Measurements from ENCODE around the gene PELI3.
"Not testable (repeated sequence)": the region's sequence is repeated elsewhere in the genome, so short reads cannot be mapped to it uniquely, and the experiment has no call there.

Gene PELI3

GRCh38 chr11:66447012-66447411 is 19.7 kb upstream of the PELI3 start:
- no peak for DNase-seq (ENCODE audit: low read depth in 3 of 3)

GRCh38 chr11:66448523-66448922 is 18.2 kb upstream of the PELI3 start:
- DNase-seq (ENCODE audit: low read depth in 3 of 3): no peak

DNA sequence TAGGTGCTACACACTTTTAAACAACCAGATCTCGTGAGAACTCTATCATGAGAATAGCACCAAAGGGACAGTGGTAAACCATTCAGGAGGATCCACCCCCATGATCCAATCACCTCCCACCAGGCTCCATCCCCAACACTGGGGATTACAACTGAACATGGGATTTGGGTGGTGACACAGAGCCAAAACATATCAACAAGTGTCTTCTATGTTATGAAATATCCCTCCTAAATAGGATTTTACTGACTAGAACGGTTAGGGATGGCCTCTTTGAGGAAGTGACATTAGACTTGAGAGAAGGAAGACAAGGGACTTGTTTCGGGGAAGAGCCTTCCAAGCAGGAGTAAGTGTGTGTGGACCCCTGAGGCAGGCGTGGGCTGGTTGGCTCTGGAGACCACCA is 16.1 kb upstream of the PELI3 start:
- DNase-seq (ENCODE audit: low read depth in 3 of 3): no peak

DNA sequence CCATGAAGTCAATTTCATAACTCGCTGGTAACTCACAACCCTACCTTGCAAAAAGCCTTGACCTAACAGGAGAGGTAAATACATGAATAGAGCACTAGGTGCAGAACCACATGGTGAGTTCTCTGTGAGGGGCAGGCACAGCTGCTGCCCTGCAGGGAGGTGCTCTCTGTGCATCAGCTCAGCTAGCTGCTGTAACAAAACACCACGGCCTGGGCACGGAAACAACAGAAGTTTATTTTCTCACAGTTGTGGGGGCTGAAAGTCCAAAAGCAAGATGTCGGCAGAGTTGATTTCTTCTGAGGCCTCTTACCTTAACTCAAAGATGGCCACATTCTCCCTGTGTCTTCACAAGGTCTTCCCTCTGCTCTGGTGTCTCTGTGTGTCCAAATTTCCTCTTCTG is 15.0 kb upstream of the PELI3 start:
- no peak for DNase-seq (ENCODE audit: low read depth in 3 of 3)

DNA sequence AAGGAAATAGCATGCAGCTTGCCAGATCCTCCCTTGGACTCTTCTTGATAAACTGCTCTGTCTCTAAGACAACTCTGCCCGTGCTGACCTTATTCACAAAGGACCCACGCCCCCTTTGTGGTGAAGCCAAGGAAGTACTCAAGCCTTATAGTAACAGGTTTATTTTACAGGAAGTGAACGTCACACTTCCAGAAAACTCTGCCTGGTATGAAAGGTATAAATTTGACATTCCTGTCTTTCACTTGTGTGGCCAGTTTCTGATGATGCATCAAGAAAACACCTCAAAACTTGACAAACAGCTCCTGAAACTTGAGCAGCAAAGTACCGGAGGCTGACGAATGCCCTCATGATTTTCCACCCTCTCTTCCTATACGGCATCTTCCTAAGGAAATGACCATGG is 12.5 kb upstream of the PELI3 start:
- no peak for DNase-seq (ENCODE audit: low read depth in 3 of 3)

DNA sequence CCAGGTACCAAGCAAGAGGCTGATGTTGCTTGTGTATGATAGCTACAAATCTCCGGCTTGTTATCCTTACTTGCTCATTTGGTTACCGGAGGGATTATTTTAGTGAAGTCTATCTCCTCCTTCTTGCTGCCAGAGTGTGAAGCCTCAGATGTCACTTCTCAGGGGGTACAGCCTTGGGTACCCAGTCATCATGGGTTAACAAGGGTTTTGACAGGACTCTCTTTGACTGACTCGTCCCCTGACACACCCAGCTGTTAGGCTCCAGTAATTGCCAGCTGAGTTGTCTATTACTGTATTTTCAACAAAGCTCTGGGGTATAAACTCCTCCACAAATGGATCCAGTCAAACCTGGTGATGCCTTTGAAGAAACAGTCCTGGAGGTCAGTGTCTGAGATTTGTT is 11.9 kb upstream of the PELI3 start:
- DNase-seq (ENCODE audit: low read depth in 3 of 3): no peak

- DNase-seq (ENCODE audit: low read depth in 3 of 3): no peak
Observed at GRCh38 chr11:66457826-66458225, 8.9 kb upstream of the PELI3 start.

DNA sequence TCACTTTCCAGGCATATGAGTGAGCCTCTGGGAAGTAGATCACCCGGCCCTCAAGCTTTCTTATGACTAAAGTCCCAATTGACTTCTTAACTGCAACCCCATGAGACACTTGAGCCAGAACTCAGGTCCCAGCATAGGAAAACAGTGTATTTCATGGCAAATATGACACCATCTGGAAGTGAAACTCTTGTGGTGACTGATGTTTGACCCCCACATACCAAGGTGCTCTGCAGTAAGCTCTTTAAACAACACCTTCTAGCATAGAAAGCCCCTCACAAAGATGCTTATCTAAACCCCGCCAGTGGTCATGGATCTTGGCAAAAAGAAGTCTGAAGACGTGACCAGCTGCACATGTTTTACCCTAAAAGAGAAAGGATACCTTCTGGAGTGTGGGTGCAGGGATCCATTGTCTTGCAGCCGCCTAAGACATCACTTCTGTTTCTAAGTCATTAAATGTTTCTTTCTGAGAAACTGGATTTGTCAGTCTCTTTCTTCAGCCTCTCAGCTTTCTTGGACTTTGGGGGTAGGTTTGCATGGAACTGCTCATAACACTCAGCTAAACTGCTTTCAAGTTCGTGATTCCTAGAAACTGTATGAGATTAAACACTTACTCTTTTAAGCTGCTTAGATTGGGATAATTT is 7.4 kb upstream of the PELI3 start:
- DNase-seq (ENCODE audit: low read depth in 3 of 3): no peak

GRCh38 chr11:66462010-66462409 is 4.7 kb upstream of the PELI3 start:
- no peak for DNase-seq (ENCODE audit: low read depth in 3 of 3)

DNA sequence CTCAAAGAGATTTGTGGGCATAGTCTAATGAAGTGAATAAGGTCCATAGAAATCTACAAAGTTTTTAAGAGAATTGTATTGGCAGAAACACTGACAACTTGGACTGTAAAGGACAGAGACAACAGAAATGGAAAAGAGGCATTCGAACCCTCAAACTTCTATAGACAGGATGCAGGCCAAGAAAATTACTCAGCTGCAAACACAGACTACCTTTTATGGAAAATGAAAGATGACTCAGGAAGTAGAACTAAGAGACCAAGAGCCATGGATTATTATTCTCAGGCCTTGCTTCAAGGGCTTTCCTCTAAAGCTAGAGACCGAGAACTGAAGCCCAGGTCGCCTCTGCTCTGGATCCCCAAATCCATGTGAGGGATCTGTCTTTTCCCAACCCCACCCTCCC is 3.8 kb upstream of the PELI3 start:
- DNase-seq (ENCODE audit: low read depth in 3 of 3): no peak

DNA sequence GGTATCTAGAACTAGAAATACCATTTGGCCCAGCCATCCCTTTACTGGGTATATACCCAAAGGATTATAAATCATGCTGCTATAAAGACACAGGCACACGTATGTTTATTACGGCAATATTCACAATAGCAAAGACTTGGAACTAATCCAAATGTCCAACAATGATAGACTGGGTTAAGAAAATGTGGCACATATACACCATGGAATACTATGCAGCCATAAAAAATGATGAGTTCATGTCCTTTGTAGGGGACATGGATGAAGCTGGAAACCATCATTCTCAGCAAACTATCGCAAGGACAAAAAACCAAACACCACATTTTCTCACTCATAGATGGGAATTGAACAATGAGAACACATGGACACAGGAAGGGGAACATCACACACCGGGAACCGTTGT is 2.6 kb upstream of the PELI3 start:
- not testable (repeated sequence) for DNase-seq (ENCODE audit: low read depth in 3 of 3)

DNA sequence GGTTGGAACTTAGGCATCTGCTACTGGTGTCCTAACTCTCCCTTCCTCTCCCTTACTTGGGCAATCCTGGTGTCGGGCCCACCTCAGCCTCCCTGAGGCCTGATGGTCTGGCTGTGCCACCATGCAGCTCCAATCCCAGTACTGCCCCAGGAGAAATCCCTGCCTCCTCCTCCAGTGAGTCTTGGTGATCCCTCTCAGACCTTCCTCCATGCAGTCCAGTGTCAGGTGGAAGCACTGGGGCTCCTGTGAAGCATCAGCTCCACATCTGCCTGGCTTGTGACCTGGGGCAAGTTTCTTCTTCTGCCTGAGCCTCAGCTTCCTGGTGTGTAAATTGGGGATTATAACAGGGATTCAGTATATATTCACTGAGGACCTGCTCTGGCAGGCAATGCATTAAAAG is 1.8 kb upstream of the PELI3 start:
- DNase-seq (ENCODE audit: low read depth in 3 of 3): no peak

DNA sequence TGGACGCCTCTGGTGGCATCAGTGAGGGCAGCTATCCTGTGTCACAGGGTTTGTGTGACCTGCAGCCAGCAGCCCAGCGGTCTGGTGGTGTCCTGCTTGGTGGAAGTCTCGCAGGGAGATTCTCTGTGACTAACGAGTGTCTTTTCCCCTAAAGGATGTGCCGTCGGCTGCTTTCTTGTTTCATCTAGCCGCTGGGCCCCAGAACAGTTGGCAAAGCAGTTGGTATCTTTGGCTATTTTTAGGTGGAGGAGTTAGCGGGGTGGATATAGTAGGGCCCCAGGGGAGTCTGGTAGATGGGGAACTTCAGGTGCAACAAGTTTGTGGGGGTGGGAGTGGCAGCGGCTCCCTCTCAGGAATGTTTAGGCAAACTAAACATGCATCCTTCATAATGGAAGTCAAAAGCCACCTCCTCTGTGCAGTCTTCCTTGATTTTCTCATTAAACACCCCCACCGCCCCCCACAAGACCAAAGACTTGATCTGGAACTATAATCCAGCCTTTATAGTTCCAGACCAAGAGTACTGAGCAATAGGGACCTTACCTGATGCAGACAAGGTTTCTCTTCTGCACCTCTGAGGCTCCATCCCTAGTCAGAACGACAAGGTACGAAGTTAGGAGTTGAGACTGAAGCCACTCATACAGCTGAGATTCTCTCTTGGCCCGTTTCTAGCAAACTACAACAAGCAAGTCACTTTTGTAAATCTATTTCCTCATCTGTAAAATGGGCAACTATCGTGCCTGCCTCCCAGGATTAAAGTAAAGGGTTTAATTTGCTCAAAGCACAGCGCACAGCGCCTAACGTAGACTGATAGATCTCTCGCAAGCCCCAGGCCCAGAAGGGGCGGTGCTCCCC is 1.1 kb upstream of the PELI3 start:
- no peak for DNase-seq (ENCODE audit: low read depth in 3 of 3)

GRCh38 chr11:66467034-66467659 is 442 bp downstream of the PELI3 start:
- peak in 1 of 3 experiments; percentile 35 for DNase-seq (ENCODE audit: low read depth in 3 of 3)

GRCh38 chr11:66467756-66468155 is 1.1 kb downstream of the PELI3 start:
- DNase-seq (ENCODE audit: low read depth in 3 of 3): peak in 1 of 3 experiments; percentile 19

DNA sequence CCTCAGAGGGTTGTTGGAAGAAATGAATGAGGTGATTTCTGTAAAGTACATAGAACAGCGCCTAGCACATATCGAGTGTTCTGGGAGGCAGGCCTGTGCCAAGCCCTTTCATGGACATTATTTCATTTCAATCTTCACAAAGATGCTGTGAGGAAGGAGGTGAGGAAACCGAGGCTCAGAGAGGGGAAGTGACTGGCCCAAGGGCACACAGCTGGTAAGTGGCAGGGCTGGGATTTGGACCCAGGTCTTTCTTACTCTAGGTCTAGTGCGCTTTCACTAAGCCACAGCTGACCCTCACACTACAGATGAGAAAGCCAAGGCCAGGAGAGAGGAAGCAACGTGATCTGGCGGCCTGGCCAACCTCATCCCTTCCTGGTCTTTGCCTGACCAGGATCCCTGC is 2.0 kb downstream of the PELI3 start:
- DNase-seq (ENCODE audit: low read depth in 3 of 3): no peak

DNA sequence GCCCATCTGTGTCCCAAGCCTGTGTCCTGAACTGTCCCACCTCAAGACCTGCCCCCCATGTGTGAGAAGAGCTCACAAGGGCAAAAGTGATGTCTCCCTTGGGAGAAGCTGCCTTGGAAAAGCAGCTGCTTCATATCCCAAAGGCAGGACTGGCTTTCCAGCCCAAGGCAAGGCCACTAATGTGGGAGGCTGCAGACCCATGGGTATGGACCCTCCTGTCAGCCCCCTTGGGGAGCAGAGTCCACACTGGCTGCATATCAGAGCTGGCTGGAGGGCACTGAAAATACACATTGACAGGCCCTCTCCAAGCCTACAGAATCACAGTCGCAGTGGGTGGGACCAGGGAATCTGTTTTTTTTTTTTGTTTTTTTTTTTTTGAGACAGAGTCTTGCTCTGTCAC is 2.7 kb downstream of the PELI3 start:
- no peak for DNase-seq (ENCODE audit: low read depth in 3 of 3)

- DNase-seq (ENCODE audit: low read depth in 3 of 3): no peak
Observed at GRCh38 chr11:66470015-66470414, 3.3 kb downstream of the PELI3 start.

DNA sequence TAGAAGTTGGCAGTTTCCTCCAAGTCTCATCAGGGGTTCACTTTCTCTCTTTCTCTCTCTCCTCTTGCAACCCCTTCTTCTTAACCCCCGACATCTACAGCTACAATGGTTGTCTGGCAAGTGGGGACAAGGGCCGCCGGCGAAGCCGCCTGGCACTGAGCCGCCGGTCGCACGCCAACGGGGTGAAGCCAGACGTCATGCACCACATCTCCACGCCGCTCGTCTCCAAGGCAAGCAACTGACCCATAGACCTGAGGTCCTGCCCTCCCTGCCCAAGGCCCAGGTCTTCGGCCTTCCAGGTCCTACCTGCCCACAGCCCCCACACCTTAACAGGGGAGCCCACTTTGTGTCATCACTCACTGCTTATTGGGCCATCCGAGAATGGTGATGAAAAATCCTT is 4.4 kb downstream of the PELI3 start:
- no peak for DNase-seq (ENCODE audit: low read depth in 3 of 3)

- DNase-seq (ENCODE audit: low read depth in 3 of 3): no peak
Observed at GRCh38 chr11:66472054-66472453, 5.3 kb downstream of the PELI3 start.

- no peak for DNase-seq (ENCODE audit: low read depth in 3 of 3)
Observed at GRCh38 chr11:66473167-66473566, 6.5 kb downstream of the PELI3 start.

- no peak for DNase-seq (ENCODE audit: low read depth in 3 of 3)
Observed at GRCh38 chr11:66473608-66474515, 7.2 kb downstream of the PELI3 start.
